Gastrocnemius medialis (tissue), 4 donors: ENCODE measurements around the gene KCTD15. TPM values are rescaled to one million over a fixed set of nuclear protein-coding genes. Genes with fewer than 3 reads are reported as not detected.
A peak's percentile ranks its signal among the peaks of the same experiment; 100 is the strongest.

Experiments
- ATAC-seq, 2 donors: fragments of 150-250 bp; one replicate each; pipeline ENCODE4 v1.9.1; 2016
- DNase-seq, 2 donors: peaks; one replicate each; pipeline ENCODE4 v3.0.0-alpha.2; 2019
- H3K27ac ChIP-seq, 4 donors: fragments of 200-600 bp; sonication (generic); 1 replicate in 1 of 4; 2 replicates in 3 of 4; pipeline ENCODE4 v1.5.1; 2016 to 2018; ENCODE audit warnings: mild to moderate bottlenecking in 2 of 4, moderate library complexity in 1 of 4
- H3K27me3 ChIP-seq, 3 donors: fragments of 200-600 bp; sonication (generic) in 2 of 3; 1 replicate in 1 of 3; 2 replicates in 2 of 3; pipeline versions ENCODE4 v1.5.1 to v1.6.0; 2016 to 2019; ENCODE audit warnings: mild to moderate bottlenecking in 1 of 3, moderate library complexity in 1 of 3
- H3K36me3 ChIP-seq, 2 donors: fragments of 200-600 bp; sonication (generic) in 1 of 2; one replicate each; pipeline ENCODE4 v1.5.1; 2017 to 2018
- H3K4me1 ChIP-seq, 2 donors: fragments of 200-600 bp; sonication (generic) in 1 of 2; one replicate each; pipeline ENCODE4 v1.5.1; 2016 to 2017; ENCODE audit warnings: mild to moderate bottlenecking in 2 of 2
- H3K4me3 ChIP-seq, 4 donors: fragments of 200-600 bp; sonication (generic) in 3 of 4; 1 replicate in 1 of 4; 2 replicates in 3 of 4; pipeline ENCODE4 v1.5.1; 2016 to 2019; ENCODE audit warnings: mild to moderate bottlenecking in 2 of 4
- H3K9me3 ChIP-seq, 3 donors: fragments of 200-600 bp; sonication (generic) in 2 of 3; 1 replicate in 1 of 3; 2 replicates in 2 of 3; pipeline ENCODE4 v1.5.1; 2016 to 2019
- CTCF ChIP-seq, 5 experiments: fragments of 450-650 bp in 3 of 5; fragments of 200-600 bp in 2 of 5; sonication (generic) in 2 of 5; IDR thresholded peaks in 4 of 5; conservative IDR thresholded peaks in 1 of 5; 1 replicate in 4 of 5; 2 replicates in 1 of 5; pipeline ENCODE4 v1.5.1; 2016 to 2019; ENCODE audit warnings: antibody characterized with exemption in 5 of 5, mild to moderate bottlenecking in 3 of 5, moderate library complexity in 3 of 5
- POLR2A ChIP-seq, 2 donors: fragments of 450-650 bp; IDR thresholded peaks; one replicate each; pipeline ENCODE4 v1.6.1; 2017; ENCODE audit warnings: antibody characterized with exemption in 2 of 2, mild to moderate bottlenecking in 2 of 2, moderate library complexity in 2 of 2
- in situ Hi-C, 4 donors: fragments of 200-750 bp; cut with MboI; loops; one replicate each; pipeline versions ENCODE4 v1.15.0 to v1.8.0; 2017; ENCODE audit warnings: low sequenced_read_pairs in 4 of 4
- intact Hi-C: fragments of 100-400 bp; cut with DNase I; formaldehyde crosslinking; loops from one replicate; pipeline ENCODE4 v1.15.1; 2023; ENCODE audit warnings: low total_unique reads
- total RNA-seq, 4 donors: library from RNA; depleted of rRNA; stranded (reverse); fragments of >200 nt; gene quantifications; one replicate each; pipeline versions ENCODE4 v1.1.0 to v1.2.3, GENCODE V29; 2016

Gene KCTD15
- total RNA-seq, 4 donors from 2014 or later = 1.9 to 14.8 (median 5.8) TPM

GRCh38 chr19:33769208-33769607 is 27.5 kb upstream of the KCTD15 start:
- Histone ChIP-seq H3K4me1 (no peaks in the 10 kb centered on the region), H3K9me3 (no peaks in the 10 kb centered on the region), H3K36me3 (no peaks in the 10 kb centered on the region), H3K27me3 (peaks cover 0 to 5% (median 0%) of the 10 kb centered on the region in 3 donors), H3K27ac (no peak overlapping the region), H3K4me3 (no peak overlapping the region)
- ATAC-seq = no peak
- no peak for TF ChIP-seq POLR2A (IDR thresholded peaks at IDR 0.05)
- TF ChIP-seq CTCF (IDR thresholded peaks at IDR 0.05 in 4 of 5, conservative IDR thresholded peaks at IDR 0.05 in 1 of 5) = no peak
- no peak for DNase-seq
- in situ Hi-C loops (loop anchor here (25.0 kb wide), 2 partner anchors 332 to 532 kb away; partner anchors contain the start of gene SLC7A10 (in 3 of the 4)), intact Hi-C loops (no loop called here)

- no peak for DNase-seq
- TF ChIP-seq CTCF (IDR thresholded peaks at IDR 0.05 in 4 of 5, conservative IDR thresholded peaks at IDR 0.05 in 1 of 5) = no peak
- TF ChIP-seq POLR2A (IDR thresholded peaks at IDR 0.05) = no peak
- no peak overlapping the region for H3K4me3 ChIP-seq
- H3K27ac ChIP-seq = no peak overlapping the region
- no peaks in the 10 kb centered on the region for H3K4me1 ChIP-seq
- H3K9me3 ChIP-seq = no peaks in the 10 kb centered on the region
- no peaks in the 10 kb centered on the region for H3K36me3 ChIP-seq
- ATAC-seq = no peak
- intact Hi-C loops = loop anchor here (5.0 kb wide), 2 partner anchors 353 to 528 kb away; no protein-coding TSS in a partner anchor
- H3K27me3 ChIP-seq = peaks cover 0 to 5% (median 0%) of the 10 kb centered on the region in 3 donors
- in situ Hi-C loops = loop anchor here (10.0 to 25.0 kb wide), 4 partner anchors 325 to 533 kb away; partner anchors contain the start of gene SLC7A10 (in 3 of the 4)
Observed at GRCh38 chr19:33770107-33770506, 26.6 kb upstream of the KCTD15 start.

GRCh38 chr19:33771384-33772101 is 25.1 kb upstream of the KCTD15 start:
- Histone ChIP-seq H3K27me3 (peaks cover 0 to 5% (median 0%) of the 10 kb centered on the region in 3 donors), H3K4me1 (no peaks in the 10 kb centered on the region), H3K4me3 (no peak overlapping the region), H3K36me3 (no peaks in the 10 kb centered on the region), H3K27ac (no peak overlapping the region), H3K9me3 (no peaks in the 10 kb centered on the region)
- DNase-seq (peak in 1 of 2 donors; percentile 24), ATAC-seq (peak; percentile 55 to 56)
- peak; percentile 43 to 84 (median 78) for TF ChIP-seq CTCF (IDR thresholded peaks at IDR 0.05 in 4 of 5, conservative IDR thresholded peaks at IDR 0.05 in 1 of 5)
- no peak for TF ChIP-seq POLR2A (IDR thresholded peaks at IDR 0.05)
- in situ Hi-C loops (loop anchor here (10.0 to 25.0 kb wide), 4 partner anchors 323 to 534 kb away; partner anchors contain the start of gene SLC7A10 (in 3 of the 4)), intact Hi-C loops (loop anchor here (1.0 to 5.0 kb wide), 3 partner anchors 341 to 529 kb away; no protein-coding TSS in a partner anchor)

GRCh38 chr19:33772102-33772857 is 24.4 kb upstream of the KCTD15 start:
- no peak overlapping the region for H3K4me3 ChIP-seq
- TF ChIP-seq CTCF (IDR thresholded peaks at IDR 0.05 in 4 of 5, conservative IDR thresholded peaks at IDR 0.05 in 1 of 5) (no peak), POLR2A (IDR thresholded peaks at IDR 0.05) (no peak)
- H3K27me3 ChIP-seq = peaks cover 0 to 5% (median 0%) of the 10 kb centered on the region in 3 donors
- H3K4me1 ChIP-seq = no peaks in the 10 kb centered on the region
- no peak for DNase-seq
- intact Hi-C loops (loop anchor here (5.0 kb wide), 2 partner anchors 355 to 530 kb away; no protein-coding TSS in a partner anchor), in situ Hi-C loops (loop anchor here (10.0 to 25.0 kb wide), 4 partner anchors 323 to 535 kb away; partner anchors contain the start of gene SLC7A10 (in 3 of the 4))
- no peak overlapping the region for H3K27ac ChIP-seq
- no peaks in the 10 kb centered on the region for H3K36me3 ChIP-seq
- ATAC-seq = no peak
- no peaks in the 10 kb centered on the region for H3K9me3 ChIP-seq
